HEK293 (cell line): ENCODE results near the gene DCBLD2.

Experiments
- ZNF274 ChIP-seq, 2 experiments: fragments of 200-500 bp in 1 of 2; fragments of 450-650 bp in 1 of 2; sonication (Bioruptor generic) in 1 of 2; formaldehyde crosslinking in 1 of 2; IDR thresholded peaks; 2 replicates each; pipeline versions ENCODE4 v1.5.1 to v1.6.1; 2014 to 2016; ENCODE audit warnings: borderline replicate concordance in 1 of 2, inconsistent platforms in 1 of 2, low read length in 1 of 2, missing biosample characterization in 1 of 2, missing genetic modification characterization in 1 of 2
- TF ChIP-seq, protein P1 (sequence below): IDR thresholded peaks from 2 replicates; pipeline ENCODE4 v1.6.1; 2011; ENCODE audit warnings: mild to moderate bottlenecking, low read depth, low read length, borderline replicate concordance

DNA sequence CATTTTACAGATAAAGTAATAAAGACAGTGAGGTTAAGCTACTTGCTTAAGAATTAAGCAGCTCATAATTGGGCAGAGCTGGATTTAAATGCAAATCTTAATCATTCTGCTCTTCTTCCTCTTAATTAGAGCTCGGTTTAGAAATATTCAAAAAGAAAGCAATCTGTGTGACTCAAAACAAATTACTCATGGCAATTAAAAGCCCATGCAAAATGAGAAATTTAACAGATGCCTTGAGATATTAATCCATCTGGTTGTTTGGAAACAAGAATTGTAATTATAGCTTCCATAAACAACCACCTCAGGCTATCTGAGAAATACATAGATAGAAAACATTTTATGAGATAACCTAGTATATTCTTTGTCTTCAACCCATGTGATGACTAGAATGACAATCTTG, 44.2 kb upstream of the DCBLD2 start:
- TF ChIP-seq ZNF274 (IDR thresholded peaks at IDR 0.05; ENCODE audit: low read length) (no peak), ZNF274 (tag by site-specific recombination; IDR thresholded peaks at IDR 0.05; ENCODE audit: borderline replicate concordance) (no peak)
- TF ChIP-seq, protein P1, sequence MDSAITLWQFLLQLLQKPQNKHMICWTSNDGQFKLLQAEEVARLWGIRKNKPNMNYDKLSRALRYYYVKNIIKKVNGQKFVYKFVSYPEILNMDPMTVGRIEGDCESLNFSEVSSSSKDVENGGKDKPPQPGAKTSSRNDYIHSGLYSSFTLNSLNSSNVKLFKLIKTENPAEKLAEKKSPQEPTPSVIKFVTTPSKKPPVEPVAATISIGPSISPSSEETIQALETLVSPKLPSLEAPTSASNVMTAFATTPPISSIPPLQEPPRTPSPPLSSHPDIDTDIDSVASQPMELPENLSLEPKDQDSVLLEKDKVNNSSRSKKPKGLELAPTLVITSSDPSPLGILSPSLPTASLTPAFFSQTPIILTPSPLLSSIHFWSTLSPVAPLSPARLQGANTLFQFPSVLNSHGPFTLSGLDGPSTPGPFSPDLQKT = no peak
